ENCODE data around the gene CACNA2D3.
A peak's percentile ranks its signal among the peaks of the same experiment; 100 is the strongest.

The CACNA2D3 gene

GRCh38 chr3:55107187-55107586 lies 984.8 kb downstream of the CACNA2D3 start:
- no peak for DNase-seq

- peak; percentile 30 for DNase-seq
Observed at GRCh38 chr3:55111906-55112305, 989.6 kb downstream of the CACNA2D3 start.

- no peak for DNase-seq
Observed at GRCh38 chr3:55118451-55118850, 996.1 kb downstream of the CACNA2D3 start.

GRCh38 chr3:55119268-55119667 lies 996.9 kb downstream of the CACNA2D3 start:
- no peak for DNase-seq

- no peak for DNase-seq
Observed at GRCh38 chr3:55122312-55122711, 1000.0 kb downstream of the CACNA2D3 start.
